Measurements from ENCODE around the gene EID1. TPM values are rescaled to one million over a fixed set of nuclear protein-coding genes. Genes with fewer than 3 reads are reported as not detected.

EID1 gene
- total and polyA plus RNA-seq, 2 experiments from 2014 or later, result 218 to 228 TPM

- Histone ChIP-seq H3K79me2 (no peaks in the 10 kb centered on the region), H3K4me2 (no peak overlapping the region), H3K9me3 (ENCODE audit: low read depth) (no peaks in the 10 kb centered on the region), H4K20me1 (ENCODE audit: insufficient read depth, poor library complexity, severe bottlenecking) (no peaks in the 10 kb centered on the region), H3K27me3 (no peaks in the 10 kb centered on the region), H3K36me3 (replicated peaks; ENCODE audit: insufficient read depth, low read depth) (no peaks in the 10 kb centered on the region), H2AFZ (no peak overlapping the region), H3K4me3 (no peak overlapping the region), H3K27ac (no peak overlapping the region), H3K9me2 (replicated peaks; ENCODE audit: insufficient read depth) (no peaks in the 10 kb centered on the region), H3K4me1 (ENCODE audit: insufficient read depth) (no peaks in the 10 kb centered on the region)
- TF ChIP-seq CTCF (IDR thresholded peaks at IDR 0.05; ENCODE audit: poor library complexity) (no peak), EZH2 (IDR thresholded peaks at IDR 0.05; ENCODE audit: borderline replicate concordance) (no peak), EZH2phosphoT487 (IDR thresholded peaks at IDR 0.05; ENCODE audit: low read depth, severe bottlenecking, unreplicated experiment) (no peak)
- DNase-seq (ENCODE audit: low spot score), result no peak
Measured at GRCh38 chr15:48832648-48833047, 45.3 kb upstream of the EID1 start.

- Histone ChIP-seq H3K36me3 (replicated peaks; ENCODE audit: insufficient read depth, low read depth) (no peaks in the 10 kb centered on the region), H2AFZ (no peak overlapping the region), H4K20me1 (ENCODE audit: insufficient read depth, poor library complexity, severe bottlenecking) (no peaks in the 10 kb centered on the region), H3K4me1 (ENCODE audit: insufficient read depth) (no peaks in the 10 kb centered on the region), H3K27me3 (no peaks in the 10 kb centered on the region), H3K9me2 (replicated peaks; ENCODE audit: insufficient read depth) (no peaks in the 10 kb centered on the region), H3K27ac (no peak overlapping the region), H3K9me3 (ENCODE audit: low read depth) (no peaks in the 10 kb centered on the region), H3K4me3 (no peak overlapping the region), H3K4me2 (no peak overlapping the region), H3K79me2 (no peaks in the 10 kb centered on the region)
- TF ChIP-seq EZH2 (IDR thresholded peaks at IDR 0.05; ENCODE audit: borderline replicate concordance) (no peak), EZH2phosphoT487 (IDR thresholded peaks at IDR 0.05; ENCODE audit: low read depth, severe bottlenecking, unreplicated experiment) (no peak), CTCF (IDR thresholded peaks at IDR 0.05; ENCODE audit: poor library complexity) (no peak)
- DNase-seq (ENCODE audit: low spot score), result no peak
Measured at GRCh38 chr15:48833526-48834239, 44.3 kb upstream of the EID1 start.

- WGBS (ENCODE audit: low lambda C conversion rate, missing lambda C conversion rate), result 75% methylated on average over 5 of the region's 5 CpGs
- H3K4me1 ChIP-seq (ENCODE audit: insufficient read depth), result no peaks in the 10 kb centered on the region
- no peaks in the 10 kb centered on the region for H3K79me2 ChIP-seq
- H2AFZ ChIP-seq, result no peak overlapping the region
- TF ChIP-seq EZH2phosphoT487 (IDR thresholded peaks at IDR 0.05; ENCODE audit: low read depth, severe bottlenecking, unreplicated experiment) (no peak), CTCF (IDR thresholded peaks at IDR 0.05; ENCODE audit: poor library complexity) (no peak), EZH2 (IDR thresholded peaks at IDR 0.05; ENCODE audit: borderline replicate concordance) (no peak)
- no peak overlapping the region for H3K4me3 ChIP-seq
- H3K4me2 ChIP-seq, result no peak overlapping the region
- no peaks in the 10 kb centered on the region for H3K36me3 ChIP-seq (replicated peaks; ENCODE audit: insufficient read depth, low read depth)
- no peak overlapping the region for H3K27ac ChIP-seq
- H4K20me1 ChIP-seq (ENCODE audit: insufficient read depth, poor library complexity, severe bottlenecking), result no peaks in the 10 kb centered on the region
- H3K27me3 ChIP-seq, result no peaks in the 10 kb centered on the region
- no peaks in the 10 kb centered on the region for H3K9me2 ChIP-seq (replicated peaks; ENCODE audit: insufficient read depth)
- no peak for DNase-seq (ENCODE audit: low spot score)
- H3K9me3 ChIP-seq (ENCODE audit: low read depth), result no peaks in the 10 kb centered on the region
Measured at GRCh38 chr15:48834756-48835155, 43.2 kb upstream of the EID1 start.
